Natural killer cell (primary cell): ENCODE results near the gene CNKSR2. TPM values are rescaled to one million over a fixed set of nuclear protein-coding genes. Genes with fewer than 3 reads are reported as not detected.

Experiments
- ATAC-seq, 3 donors: fragments of 150-1000 bp in 2 of 3; fragments of 200-7000 bp in 1 of 3; cut with Tn5 transposase; 1 replicate in 1 of 3; 2 replicates in 2 of 3; pipeline ENCODE4 v1.10.0; 2021; ENCODE audit warnings: mild to moderate bottlenecking in 2 of 3, moderate library complexity in 2 of 3
- DNase-seq, 2 donors: peaks; one replicate each; pipeline versions ENCODE4 v3.0.0 to v3.0.0-alpha.2; 2013 to 2021; ENCODE audit warnings: mixed read lengths in 1 of 2
- H3K27ac ChIP-seq: one replicate; pipeline ENCODE4 v1.5.1; 2013; ENCODE audit warnings: mild to moderate bottlenecking, low read length
- H3K27me3 ChIP-seq: one replicate; pipeline ENCODE4 v1.6.1; 2013; ENCODE audit warnings: low read length; ENCODE audit not compliant: control insufficient read depth, insufficient read depth
- H3K36me3 ChIP-seq: one replicate; pipeline ENCODE4 v1.6.1; 2013; ENCODE audit warnings: low read length; ENCODE audit not compliant: control insufficient read depth, insufficient read depth
- H3K4me1 ChIP-seq: one replicate; pipeline ENCODE4 v1.6.1; 2013; ENCODE audit warnings: low read length; ENCODE audit not compliant: control insufficient read depth, insufficient read depth
- H3K4me3 ChIP-seq: one replicate; pipeline ENCODE4 v1.5.1; 2013; ENCODE audit warnings: low read length
- H3K9me3 ChIP-seq: one replicate; pipeline ENCODE4 v1.6.1; 2013; ENCODE audit warnings: low read length; ENCODE audit not compliant: control insufficient read depth, insufficient read depth
- H3K27ac Mint-ChIP-seq, 2 donors: one replicate each; pipeline ENCODE4 v1.8.0; 2022; ENCODE audit warnings: mild to moderate bottlenecking in 2 of 2, mixed read lengths in 2 of 2, moderate library complexity in 1 of 2
- H3K27me3 Mint-ChIP-seq, 2 donors: one replicate each; pipeline ENCODE4 v1.8.0; 2022; ENCODE audit warnings: low read depth in 2 of 2, mixed read lengths in 2 of 2
- H3K36me3 Mint-ChIP-seq: one replicate; pipeline ENCODE4 v1.8.0; 2022; ENCODE audit warnings: mixed read lengths
- H3K4me1 Mint-ChIP-seq, 2 donors: one replicate each; pipeline ENCODE4 v1.8.0; 2022; ENCODE audit warnings: mixed read lengths in 2 of 2
- H3K4me3 Mint-ChIP-seq: one replicate; pipeline ENCODE4 v1.8.0; 2022; ENCODE audit warnings: mild to moderate bottlenecking, moderate library complexity, mixed read lengths
- H3K9me3 Mint-ChIP-seq, 2 donors: one replicate each; pipeline ENCODE4 v1.8.0; 2022; ENCODE audit warnings: mixed read lengths in 2 of 2
- WGBS: methylation state at CpG from one replicate; pipeline ENCODE4 v1.1.7; 2013; ENCODE audit warnings: missing lambda C conversion rate; ENCODE audit not compliant: insufficient coverage; 5-methylcytosine and 5-hydroxymethylcytosine counted together
- intact Hi-C: fragments of 100-400 bp; cut with micrococcal nuclease; formaldehyde crosslinking; loops from one replicate; pipeline ENCODE4 v1.14.2; 2022
- total RNA-seq, 4 donors: library from RNA; stranded (reverse); fragments of 120-200 nt in 1 of 4; gene quantifications; one replicate each; pipeline versions ENCODE4 v1.2.3 to v1.2.4, GENCODE V29; 2013 to 2022
- TF ChIP-seq, protein P1 (sequence below): fragments of 200-600 bp; IDR thresholded peaks from one replicate; pipeline ENCODE4 v1.8.0; 2022; ENCODE audit warnings: antibody characterized with exemption

Gene CNKSR2
- total RNA-seq, 3 donors from 2014 or later (not counting 1 experiment from before 2014, with no cell fraction given), result 1.8 to 2.2 (median 1.8) TPM

DNA sequence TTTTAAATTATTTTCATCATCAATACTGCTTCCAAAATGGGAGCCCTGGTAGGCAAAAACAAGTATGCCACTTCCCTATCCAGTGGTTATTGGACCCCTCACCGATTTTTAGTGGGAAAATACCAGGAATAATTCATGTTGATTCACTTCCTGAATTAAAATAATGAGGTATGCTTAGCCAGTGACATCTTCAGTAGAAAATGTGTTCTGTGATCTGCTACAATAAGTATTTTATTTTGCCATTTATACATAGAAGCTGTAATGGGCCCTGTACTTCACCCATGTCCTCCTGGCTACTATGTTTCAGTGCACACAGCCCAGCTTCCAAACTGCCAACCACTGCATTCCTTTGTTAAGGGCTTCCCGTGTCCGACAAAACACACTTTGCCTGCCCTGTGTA is 324.9 kb downstream of the CNKSR2 start:
- no peaks in the 10 kb centered on the region for H3K9me3 Mint-ChIP-seq
- DNase-seq, result no peak
- no peak overlapping the region for H3K27ac Mint-ChIP-seq
- H3K27me3 Mint-ChIP-seq, result peaks cover 0 to 6% of the 10 kb centered on the region in 2 donors
- TF ChIP-seq, protein P1, sequence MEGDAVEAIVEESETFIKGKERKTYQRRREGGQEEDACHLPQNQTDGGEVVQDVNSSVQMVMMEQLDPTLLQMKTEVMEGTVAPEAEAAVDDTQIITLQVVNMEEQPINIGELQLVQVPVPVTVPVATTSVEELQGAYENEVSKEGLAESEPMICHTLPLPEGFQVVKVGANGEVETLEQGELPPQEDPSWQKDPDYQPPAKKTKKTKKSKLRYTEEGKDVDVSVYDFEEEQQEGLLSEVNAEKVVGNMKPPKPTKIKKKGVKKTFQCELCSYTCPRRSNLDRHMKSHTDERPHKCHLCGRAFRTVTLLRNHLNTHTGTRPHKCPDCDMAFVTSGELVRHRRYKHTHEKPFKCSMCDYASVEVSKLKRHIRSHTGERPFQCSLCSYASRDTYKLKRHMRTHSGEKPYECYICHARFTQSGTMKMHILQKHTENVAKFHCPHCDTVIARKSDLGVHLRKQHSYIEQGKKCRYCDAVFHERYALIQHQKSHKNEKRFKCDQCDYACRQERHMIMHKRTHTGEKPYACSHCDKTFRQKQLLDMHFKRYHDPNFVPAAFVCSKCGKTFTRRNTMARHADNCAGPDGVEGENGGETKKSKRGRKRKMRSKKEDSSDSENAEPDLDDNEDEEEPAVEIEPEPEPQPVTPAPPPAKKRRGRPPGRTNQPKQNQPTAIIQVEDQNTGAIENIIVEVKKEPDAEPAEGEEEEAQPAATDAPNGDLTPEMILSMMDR, result no peak
- no peak for ATAC-seq
- no peaks in the 10 kb centered on the region for H3K27me3 ChIP-seq
- no peaks in the 10 kb centered on the region for H3K9me3 ChIP-seq
- H3K36me3 Mint-ChIP-seq, result no peaks in the 10 kb centered on the region
- H3K4me1 ChIP-seq, result no peaks in the 10 kb centered on the region
- WGBS, result no CpG with 5 or more reads among the region's 3 CpGs
- H3K4me1 Mint-ChIP-seq, result no peaks in the 10 kb centered on the region
- H3K4me3 ChIP-seq, result no peak overlapping the region
- no peak overlapping the region for H3K27ac ChIP-seq
- H3K4me3 Mint-ChIP-seq, result no peak overlapping the region
- H3K36me3 ChIP-seq, result no peaks in the 10 kb centered on the region
- intact Hi-C loops, result no loop called here

GRCh38 chrX:21700275-21700674 is 326.1 kb downstream of the CNKSR2 start:
- DNase-seq, result no peak
- Histone ChIP-seq H3K36me3 (no peaks in the 10 kb centered on the region), H3K4me1 (no peaks in the 10 kb centered on the region), H3K27me3 (no peaks in the 10 kb centered on the region), H3K9me3 (no peaks in the 10 kb centered on the region), H3K27ac (no peak overlapping the region), H3K4me3 (no peak overlapping the region)
- no peak for ATAC-seq
- Mint-ChIP-seq H3K27ac (no peak overlapping the region), H3K4me3 (no peak overlapping the region), H3K36me3 (no peaks in the 10 kb centered on the region), H3K27me3 (peaks cover 0 to 6% of the 10 kb centered on the region in 2 donors), H3K4me1 (no peaks in the 10 kb centered on the region), H3K9me3 (no peaks in the 10 kb centered on the region)
- TF ChIP-seq, protein P1, result no peak
- intact Hi-C loops, result no loop called here
- 83% methylated on average over 4 of the region's 5 CpGs for WGBS

GRCh38 chrX:21700967-21701366 is 326.7 kb downstream of the CNKSR2 start:
- no peaks in the 10 kb centered on the region for H3K9me3 Mint-ChIP-seq
- no peak overlapping the region for H3K27ac Mint-ChIP-seq
- no peak overlapping the region for H3K27ac ChIP-seq
- H3K4me1 ChIP-seq, result no peaks in the 10 kb centered on the region
- no peaks in the 10 kb centered on the region for H3K9me3 ChIP-seq
- H3K27me3 ChIP-seq, result no peaks in the 10 kb centered on the region
- 77% methylated on average over 3 of the region's 3 CpGs for WGBS
- TF ChIP-seq, protein P1, result no peak
- no peak overlapping the region for H3K4me3 Mint-ChIP-seq
- DNase-seq (no peak), ATAC-seq (no peak)
- intact Hi-C loops, result no loop called here
- H3K36me3 Mint-ChIP-seq, result no peaks in the 10 kb centered on the region
- H3K4me3 ChIP-seq, result no peak overlapping the region
- no peaks in the 10 kb centered on the region for H3K36me3 ChIP-seq
- no peaks in the 10 kb centered on the region for H3K4me1 Mint-ChIP-seq
- peaks cover 0 to 6% of the 10 kb centered on the region in 2 donors for H3K27me3 Mint-ChIP-seq

DNA sequence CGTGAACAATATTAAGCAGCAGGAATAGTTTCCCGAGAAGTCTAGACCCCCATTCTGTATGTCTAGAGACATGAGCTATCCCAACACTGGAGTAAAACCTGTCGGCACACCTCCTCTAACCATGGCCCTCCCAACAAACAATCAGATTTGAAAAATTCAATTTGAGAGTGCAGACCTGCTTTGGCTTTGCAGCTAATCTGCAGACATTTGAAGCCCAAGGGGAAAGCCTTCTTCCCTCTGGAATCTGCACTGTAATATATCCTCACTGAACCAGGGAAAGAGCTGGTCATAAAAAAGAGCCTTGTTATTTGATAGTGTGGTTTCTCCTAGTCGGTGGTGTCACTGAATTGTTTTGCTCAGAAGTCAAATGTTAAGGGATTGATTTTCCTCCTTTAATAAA is 328.5 kb downstream of the CNKSR2 start:
- no peaks in the 10 kb centered on the region for H3K36me3 Mint-ChIP-seq
- peaks cover 0 to 6% of the 10 kb centered on the region in 2 donors for H3K27me3 Mint-ChIP-seq
- DNase-seq (no peak), ATAC-seq (no peak)
- TF ChIP-seq, protein P1, result no peak
- 93% methylated on average over 3 of the region's 4 CpGs for WGBS
- intact Hi-C loops, result no loop called here
- H3K4me1 Mint-ChIP-seq, result no peaks in the 10 kb centered on the region
- no peaks in the 10 kb centered on the region for H3K36me3 ChIP-seq
- H3K4me3 Mint-ChIP-seq, result no peak overlapping the region
- H3K27ac ChIP-seq, result no peak overlapping the region
- H3K4me3 ChIP-seq, result no peak overlapping the region
- H3K27ac Mint-ChIP-seq, result no peak overlapping the region
- H3K9me3 ChIP-seq, result no peaks in the 10 kb centered on the region
- no peaks in the 10 kb centered on the region for H3K9me3 Mint-ChIP-seq
- H3K27me3 ChIP-seq, result no peaks in the 10 kb centered on the region
- H3K4me1 ChIP-seq, result no peaks in the 10 kb centered on the region
